Liver (tissue), 9 donors: ENCODE results near the gene AMER2. TPM values are rescaled to one million over a fixed set of nuclear protein-coding genes. Genes with fewer than 3 reads are reported as not detected.

Source experiments
- DNase-seq: peaks from one replicate; pipeline ENCODE4 v3.0.0-alpha.2; 2017; ENCODE audit warnings: low spot score
- H3K27ac ChIP-seq, 2 donors: one replicate each; pipeline ENCODE4 v1.7.0; 2013; ENCODE audit warnings: inconsistent platforms in 2 of 2, low read length in 2 of 2, control low read depth in 1 of 2, low read depth in 1 of 2, mild to moderate bottlenecking in 1 of 2
- H3K27me3 ChIP-seq, 4 donors: one replicate each; pipeline versions ENCODE4 v1.6.1 to v1.7.0; 2013; ENCODE audit warnings: low read length in 3 of 4, inconsistent platforms in 1 of 4, mild to moderate bottlenecking in 1 of 4, moderate library complexity in 1 of 4; ENCODE audit not compliant: control insufficient read depth in 4 of 4, insufficient read depth in 4 of 4
- H3K36me3 ChIP-seq, 4 donors: one replicate each; pipeline versions ENCODE4 v1.6.1 to v1.7.0; 2013; ENCODE audit warnings: low read length in 3 of 4, mild to moderate bottlenecking in 3 of 4, low read depth in 1 of 4, moderate library complexity in 1 of 4; ENCODE audit not compliant: control insufficient read depth in 4 of 4, insufficient read depth in 3 of 4
- H3K4me1 ChIP-seq, 4 donors: one replicate each; pipeline versions ENCODE4 v1.6.1 to v1.7.0; 2013; ENCODE audit warnings: low read length in 3 of 4, mild to moderate bottlenecking in 3 of 4, moderate library complexity in 1 of 4; ENCODE audit not compliant: control insufficient read depth in 4 of 4, insufficient read depth in 4 of 4
- H3K4me3 ChIP-seq, 3 donors: one replicate each; pipeline versions ENCODE4 v1.6.1 to v1.7.0; 2013; ENCODE audit warnings: low read length in 3 of 3, control low read depth in 1 of 3, low read depth in 1 of 3, mild to moderate bottlenecking in 1 of 3
- H3K9ac ChIP-seq, 2 donors: one replicate each; pipeline ENCODE4 v1.7.0; 2013; ENCODE audit warnings: low read length in 2 of 2, mild to moderate bottlenecking in 2 of 2, moderate library complexity in 2 of 2, control low read depth in 1 of 2, low read depth in 1 of 2
- H3K9me3 ChIP-seq, 4 donors: one replicate each; pipeline versions ENCODE4 v1.6.1 to v1.7.0; 2013; ENCODE audit warnings: low read length in 3 of 4; ENCODE audit not compliant: control insufficient read depth in 4 of 4
- CTCF ChIP-seq: fragments of 150-350 bp; IDR thresholded peaks from 2 replicates; pipeline ENCODE4 v1.5.1; 2017; ENCODE audit warnings: improper control_type of control experiment, low read depth, low read length; ENCODE audit not compliant: missing input control
- EGR1 ChIP-seq, 2 donors: IDR thresholded peaks; 2 replicates each; pipeline ENCODE4 v1.6.1; 2016 to 2018; ENCODE audit warnings: antibody characterized with exemption in 2 of 2, low read depth in 2 of 2
- FOXA1 ChIP-seq: IDR thresholded peaks from 2 replicates; pipeline ENCODE4 v1.6.1; 2016; ENCODE audit warnings: antibody characterized with exemption
- FOXA2 ChIP-seq: IDR thresholded peaks from 2 replicates; pipeline ENCODE4 v1.6.1; 2016; ENCODE audit warnings: antibody characterized with exemption
- GABPA ChIP-seq, 2 donors: IDR thresholded peaks in 1 of 2; conservative IDR thresholded peaks in 1 of 2; 2 replicates each; pipeline ENCODE4 v1.6.1; 2016; ENCODE audit warnings: antibody characterized with exemption in 2 of 2, mild to moderate bottlenecking in 1 of 2, moderate library complexity in 1 of 2
- HNF4A ChIP-seq, 2 donors: conservative IDR thresholded peaks; 2 replicates each; pipeline ENCODE4 v1.6.1; 2016; ENCODE audit warnings: antibody characterized with exemption in 2 of 2, mild to moderate bottlenecking in 2 of 2
- HNF4G ChIP-seq: IDR thresholded peaks from 2 replicates; pipeline ENCODE4 v1.6.1; 2016; ENCODE audit warnings: antibody characterized with exemption
- JUND ChIP-seq, 2 donors: IDR thresholded peaks; 2 replicates each; pipeline ENCODE4 v1.6.1; 2016; ENCODE audit warnings: antibody characterized with exemption in 2 of 2
- NR2F2 ChIP-seq: IDR thresholded peaks from 2 replicates; pipeline ENCODE4 v1.6.1; 2016; ENCODE audit warnings: antibody characterized with exemption
- RAD21 ChIP-seq, 2 donors: IDR thresholded peaks; 2 replicates each; pipeline ENCODE4 v1.6.1; 2016; ENCODE audit warnings: antibody characterized with exemption in 2 of 2, mild to moderate bottlenecking in 2 of 2
- REST ChIP-seq: IDR thresholded peaks from 2 replicates; pipeline ENCODE4 v1.6.1; 2016; ENCODE audit warnings: antibody characterized with exemption, mild to moderate bottlenecking
- TAF1 ChIP-seq: conservative IDR thresholded peaks from 2 replicates; pipeline ENCODE4 v1.6.1; 2016; ENCODE audit warnings: antibody characterized with exemption, mild to moderate bottlenecking
- WGBS: extraction: QIAGEN DNeasy Blood & Tissue Kit; methylation state at CpG from one replicate; pipeline ENCODE4 v1.1.7; 2013; 5-methylcytosine and 5-hydroxymethylcytosine counted together
- polyA plus RNA-seq, 2 donors: library from polyadenylated mRNA; stranded (reverse) in 1 of 2; unstranded in 1 of 2; fragments of 200-250 nt in 1 of 2; fragments of >200 nt in 1 of 2; fragmentation: Nextera tagmentation in 1 of 2; extraction: Ambion mirVana in 1 of 2; gene quantifications; one replicate each; pipeline versions ENCODE4 v1.2.1 to v1.2.3, GENCODE V29; 2013 to 2015
- total RNA-seq, 2 donors: library from RNA; depleted of rRNA; stranded (reverse); fragments of >200 nt; gene quantifications; one replicate each; pipeline ENCODE4 v1.2.3, GENCODE V29; 2014
- TF ChIP-seq, protein P1 (sequence below): IDR thresholded peaks from 2 replicates; pipeline ENCODE4 v1.6.1; 2016; ENCODE audit warnings: antibody characterized with exemption
- donor health status: healthy.
- donor health status: healthy.
- donor health status: healthy.
- donor health status: healthy.
- donor health status: healthy.

The AMER2 gene
- total and polyA plus RNA-seq, 4 donors, result not detected

- no peak for DNase-seq
- Histone ChIP-seq H3K4me3 (no peak overlapping the region), H3K36me3 (no peaks in the 10 kb centered on the region), H3K4me1 (no peaks in the 10 kb centered on the region), H3K27ac (no peak overlapping the region), H3K9ac (no peak overlapping the region), H3K9me3 (no peaks in the 10 kb centered on the region), H3K27me3 (peaks cover 0 to 3% (median 0%) of the 10 kb centered on the region in 4 donors)
- 55% methylated on average over 8 of the region's 8 CpGs for WGBS
- no peak for TF ChIP-seq JUND (IDR thresholded peaks at IDR 0.05)
- TF ChIP-seq FOXA2, result no peak
- TF ChIP-seq, protein P1, sequence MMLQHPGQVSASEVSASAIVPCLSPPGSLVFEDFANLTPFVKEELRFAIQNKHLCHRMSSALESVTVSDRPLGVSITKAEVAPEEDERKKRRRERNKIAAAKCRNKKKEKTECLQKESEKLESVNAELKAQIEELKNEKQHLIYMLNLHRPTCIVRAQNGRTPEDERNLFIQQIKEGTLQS, result no peak
- no peak for TF ChIP-seq HNF4G
- TF ChIP-seq RAD21 (IDR thresholded peaks at IDR 0.05), result no peak
- no peak for TF ChIP-seq REST
- no peak for TF ChIP-seq FOXA1
- TF ChIP-seq NR2F2, result no peak
- no peak for TF ChIP-seq TAF1
- TF ChIP-seq HNF4A (conservative IDR thresholded peaks at IDR 0.05), result no peak
- no peak for TF ChIP-seq CTCF
- no peak for TF ChIP-seq EGR1 (IDR thresholded peaks at IDR 0.05; ENCODE audit: low read depth in 2 of 2)
These were observed 53.6 kb downstream of the AMER2 start for GRCh38 chr13:25118378-25118905.

DNA sequence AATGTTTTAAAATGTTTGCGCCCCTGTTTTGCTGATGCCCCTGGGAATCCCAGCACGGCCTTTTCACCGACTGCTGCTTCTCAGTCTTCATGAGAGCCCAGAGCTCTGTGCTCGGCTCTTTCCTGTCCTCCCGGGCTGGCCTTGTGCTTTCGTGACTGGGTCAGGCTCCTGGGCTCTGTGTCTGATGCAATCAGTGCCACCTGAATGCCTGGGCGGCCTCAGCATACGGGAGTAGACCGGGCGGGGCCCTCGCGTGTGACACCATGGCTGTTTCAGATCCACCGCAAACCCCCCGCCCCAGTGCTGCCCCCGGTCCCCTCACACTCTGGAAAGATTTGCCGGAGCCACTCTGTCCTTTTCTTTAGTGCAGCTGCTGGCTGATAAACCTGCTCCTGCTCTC is 54.8 kb downstream of the AMER2 start:
- H3K36me3 ChIP-seq, result no peaks in the 10 kb centered on the region
- no peaks in the 10 kb centered on the region for H3K4me1 ChIP-seq
- H3K9ac ChIP-seq, result no peak overlapping the region
- peaks cover 0 to 3% (median 1%) of the 10 kb centered on the region in 4 donors for H3K27me3 ChIP-seq
- H3K27ac ChIP-seq, result no peak overlapping the region
- 76% methylated on average over 16 of the region's 16 CpGs for WGBS
- no peak overlapping the region for H3K4me3 ChIP-seq
- TF ChIP-seq FOXA2, result no peak
- no peak for TF ChIP-seq CTCF
- no peak for TF ChIP-seq GABPA (IDR thresholded peaks at IDR 0.05 in 1 of 2, conservative IDR thresholded peaks at IDR 0.05 in 1 of 2)
- DNase-seq, result no peak
- no peaks in the 10 kb centered on the region for H3K9me3 ChIP-seq
